Endothelial cell of umbilical vein (primary cell): ENCODE data around the gene CAMTA1. TPM values are rescaled to one million over a fixed set of nuclear protein-coding genes. Genes with fewer than 3 reads are reported as not detected.

Source experiments
- BruUV-seq: library from RNA; stranded (reverse); fragments of 400-500 nt; replicated peaks from 2 replicates; lab custom pipeline; 2021; lab: Mats Ljungman, UMichigan
- CTCF ChIA-PET: fragments of 300-600, 350-600 bp; sonication (Branson Sonifier 250); formaldehyde crosslinking; loops from one replicate; lab custom pipeline; 2021; ENCODE audit warnings: antibody characterized with exemption, inconsistent platforms; lab: Charles Lee
- POLR2A ChIA-PET: fragments of 300-600, 350-600 bp; sonication (Branson Sonifier 250); formaldehyde crosslinking; loops from one replicate; lab custom pipeline; 2021; ENCODE audit warnings: antibody characterized with exemption, inconsistent platforms; lab: Charles Lee
- DNase-seq: peaks from one replicate; pipeline ENCODE4 v3.0.0-alpha.2; 2011; ENCODE audit warnings: low read depth, low spot score
- FAIRE-seq: peaks from 2 replicates; lab custom pipeline; 2011; peaks lifted over from hg19 to GRCh38; lab: Jason Lieb, UNC
- H2AFZ ChIP-seq: 2 replicates; pipeline ENCODE4 v1.6.0; 2012; ENCODE audit warnings: low read depth, low read length, control low read depth, inconsistent platforms
- H3K27ac ChIP-seq: 2 replicates; pipeline ENCODE4 v1.5.1; 2011; ENCODE audit warnings: low read depth, mild to moderate bottlenecking, control low read depth, low read length, moderate library complexity; ENCODE audit not compliant: insufficient read depth
- H3K27me3 ChIP-seq, 2 experiments: 2 replicates each; pipeline versions ENCODE4 v1.6.0 to v1.6.1; 2011; ENCODE audit warnings: low read length in 2 of 2, mixed read lengths in 1 of 2; ENCODE audit not compliant: control insufficient read depth in 2 of 2, insufficient read depth in 2 of 2
- H3K36me3 ChIP-seq, 2 experiments: 2 replicates in 1 of 2; 3 replicates in 1 of 2; pipeline ENCODE4 v1.5.1; 2011; ENCODE audit warnings: low read length in 2 of 2, mild to moderate bottlenecking in 1 of 2, moderate library complexity in 1 of 2; ENCODE audit not compliant: control insufficient read depth in 2 of 2, insufficient read depth in 2 of 2; ENCODE audit errors: extremely low read depth in 1 of 2
- H3K4me1 ChIP-seq: 3 replicates; pipeline ENCODE4 v1.5.1; 2011; ENCODE audit warnings: mild to moderate bottlenecking, low read length; ENCODE audit not compliant: control insufficient read depth, insufficient read depth; ENCODE audit errors: extremely low read depth
- H3K4me2 ChIP-seq: 2 replicates; pipeline ENCODE4 v1.6.1; 2011; ENCODE audit warnings: low read length, control low read depth, mixed read lengths; ENCODE audit not compliant: insufficient read depth
- H3K4me3 ChIP-seq, 3 experiments: fragments of 200-600 bp in 1 of 3; sonication (generic), shearing (Covaris generic) in 1 of 3; replicated peaks in 1 of 3; 2 replicates each; pipeline ENCODE4 v1.5.1; 2011 to 2016; ENCODE audit warnings: control low read depth in 3 of 3, low read length in 3 of 3, mild to moderate bottlenecking in 2 of 3, inconsistent platforms in 1 of 3, low read depth in 1 of 3, moderate library complexity in 1 of 3; ENCODE audit not compliant: insufficient read depth in 1 of 3
- H3K79me2 ChIP-seq: 2 replicates; pipeline ENCODE4 v1.6.0; 2012; ENCODE audit warnings: low read length, inconsistent platforms; ENCODE audit not compliant: control insufficient read depth, insufficient read depth
- H3K9ac ChIP-seq: replicated peaks from 2 replicates; pipeline ENCODE3; 2011; ENCODE audit warnings: low read length, control low read depth; ENCODE audit not compliant: insufficient read depth; ENCODE audit errors: extremely low read depth
- H3K9me1 ChIP-seq: replicated peaks from 3 replicates; pipeline ENCODE4 v1.6.0; 2011; ENCODE audit warnings: mild to moderate bottlenecking, low read length; ENCODE audit not compliant: control insufficient read depth, insufficient read depth; ENCODE audit errors: extremely low read depth
- H3K9me3 ChIP-seq: replicated peaks from 2 replicates; pipeline ENCODE4 v1.5.1; 2012; ENCODE audit warnings: low read length, inconsistent platforms; ENCODE audit not compliant: control insufficient read depth, insufficient read depth
- H4K20me1 ChIP-seq: replicated peaks from 2 replicates; pipeline ENCODE3; 2011; ENCODE audit warnings: mild to moderate bottlenecking, low read length; ENCODE audit not compliant: control insufficient read depth, insufficient read depth; ENCODE audit errors: extremely low read depth
- EZH2 ChIP-seq: IDR thresholded peaks from 2 replicates; pipeline ENCODE4 v1.6.1; 2012; ENCODE audit warnings: borderline replicate concordance, low read depth, mild to moderate bottlenecking, moderate library complexity, low read length, inconsistent platforms; ENCODE audit not compliant: severe bottlenecking
- FOS ChIP-seq: IDR thresholded peaks from 2 replicates; pipeline ENCODE4 v1.6.1; 2011; ENCODE audit warnings: mild to moderate bottlenecking, low read length, moderate library complexity, borderline replicate concordance; ENCODE audit not compliant: insufficient read depth
- MAX ChIP-seq: IDR thresholded peaks from 2 replicates; pipeline ENCODE4 v1.6.1; 2011; ENCODE audit not compliant: insufficient read depth, insufficient read length
- MYC ChIP-seq: IDR thresholded peaks from one replicate; pipeline ENCODE4 v1.6.1; 2011; ENCODE audit warnings: mild to moderate bottlenecking, low read depth, low read length
- POLR2A ChIP-seq: IDR thresholded peaks from 2 replicates; pipeline ENCODE4 v1.6.1; 2012; ENCODE audit warnings: low read depth, mild to moderate bottlenecking, control low read depth, low read length
- POLR2AphosphoS5 ChIP-seq: IDR thresholded peaks from 2 replicates; pipeline ENCODE4 v1.6.1; 2012; ENCODE audit warnings: low read depth, mild to moderate bottlenecking, control low read depth, low read length, moderate library complexity; ENCODE audit not compliant: insufficient read depth
- dilution Hi-C: fragments of 300-500 bp; cut with MboI; formaldehyde crosslinking; loops from one replicate; pipeline ENCODE4 v1.15.0; 2019; ENCODE audit warnings: low sequenced_read_pairs; ENCODE audit not compliant: extremely low pct_ligation_motif_present
- intact Hi-C: fragments of 100-400 bp; cut with micrococcal nuclease; formaldehyde crosslinking; loops from one replicate; pipeline ENCODE4 v1.10.0; 2022
- polyA plus RNA-seq, 4 experiments: library from polyadenylated mRNA; depleted of rRNA in 3 of 4; stranded (reverse) in 3 of 4; unstranded in 1 of 4; fragments of >200 nt; gene quantifications; 2 replicates each; pipeline versions ENCODE4 v1.2.1 to v1.2.3, GENCODE V29; 2011 to 2012; ENCODE audit warnings: missing spikeins in 1 of 4
- total RNA-seq: library from RNA; stranded (reverse); gene quantifications from 2 replicates; pipeline ENCODE4 v1.2.3, GENCODE V29; 2021

The CAMTA1 gene
- total and polyA plus RNA-seq, 2 donors (not counting 3 experiments of a cell fraction or from before 2014, with no cell fraction given), result 50.8 to 92.7 TPM

- Histone ChIP-seq H3K27me3 (no peaks in the 10 kb centered on the region), H3K9me3 (no peaks in the 10 kb centered on the region), H3K79me2 (no peaks in the 10 kb centered on the region), H3K27ac (no peak overlapping the region), H3K4me1 (no peaks in the 10 kb centered on the region), H3K9ac (no peak overlapping the region), H2AFZ (no peak overlapping the region), H3K36me3 (no peaks in the 10 kb centered on the region), H3K4me3 (no peak overlapping the region), H3K9me1 (no peaks in the 10 kb centered on the region), H4K20me1 (no peaks in the 10 kb centered on the region), H3K4me2 (no peak overlapping the region)
- no TSS peak for BruUV-seq
- dilution Hi-C loops (no loop called here), intact Hi-C loops (no loop called here)
- ChIA-PET CTCF (interaction anchor here (1.0 kb wide), 1 partner anchor 43 kb away, joined by 4 read pairs; no protein-coding TSS in a partner anchor), POLR2A (no interaction called here)
- FAIRE-seq (no peak), DNase-seq (no peak)
- TF ChIP-seq EZH2 (no peak), POLR2AphosphoS5 (no peak), MYC (no peak), POLR2A (no peak)
Measured at GRCh38 chr1:7086106-7086505, 300.9 kb downstream of the CAMTA1 start.

DNA sequence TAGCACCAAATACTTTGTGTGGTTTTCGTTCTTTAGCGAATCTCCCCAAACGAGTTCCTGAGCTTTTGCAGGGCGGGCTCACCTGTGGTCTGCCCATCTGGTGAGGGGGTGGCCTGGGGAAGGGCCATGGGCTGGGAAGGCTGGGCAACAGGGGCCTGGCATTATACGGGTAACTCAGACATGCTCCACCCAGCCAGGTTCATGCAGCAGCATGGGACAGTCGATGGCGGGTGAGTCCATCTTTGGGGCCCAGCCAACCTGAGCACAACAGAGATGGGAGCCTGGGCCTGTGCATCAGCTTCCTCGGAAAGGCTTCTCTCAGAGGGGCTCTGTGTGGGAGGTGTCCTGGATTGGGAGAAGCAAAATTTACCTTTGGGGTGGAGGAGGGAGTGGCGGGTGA, 302.6 kb downstream of the CAMTA1 start:
- no peak overlapping the region for H3K4me3 ChIP-seq
- ChIA-PET CTCF (no interaction called here), POLR2A (no interaction called here)
- no peak overlapping the region for H3K4me2 ChIP-seq
- no peaks in the 10 kb centered on the region for H3K4me1 ChIP-seq
- no peaks in the 10 kb centered on the region for H4K20me1 ChIP-seq
- DNase-seq, result no peak
- H3K36me3 ChIP-seq, result no peaks in the 10 kb centered on the region
- no peak for FAIRE-seq
- no peak overlapping the region for H3K9ac ChIP-seq
- no peak overlapping the region for H2AFZ ChIP-seq
- BruUV-seq, result no TSS peak
- TF ChIP-seq MAX, result no peak
- no peak for TF ChIP-seq FOS
- dilution Hi-C loops (no loop called here), intact Hi-C loops (no loop called here)
- no peaks in the 10 kb centered on the region for H3K79me2 ChIP-seq
- no peak overlapping the region for H3K27ac ChIP-seq
- H3K9me3 ChIP-seq, result no peaks in the 10 kb centered on the region
- H3K9me1 ChIP-seq, result no peaks in the 10 kb centered on the region
- no peaks in the 10 kb centered on the region for H3K27me3 ChIP-seq
